CD1c-positive myeloid dendritic cell (primary cell): ENCODE results near the gene TSPAN17.
A peak's percentile ranks its signal among the peaks of the same experiment; 100 is the strongest.
"Not testable (repeated sequence)": the region's sequence is repeated elsewhere in the genome, so short reads cannot be mapped to it uniquely, and the experiment has no call there.

Source experiments
- DNase-seq: peaks from one replicate; pipeline ENCODE4 v3.0.0-alpha.2; 2016; ENCODE audit errors: extremely low spot score

The TSPAN17 gene

DNA sequence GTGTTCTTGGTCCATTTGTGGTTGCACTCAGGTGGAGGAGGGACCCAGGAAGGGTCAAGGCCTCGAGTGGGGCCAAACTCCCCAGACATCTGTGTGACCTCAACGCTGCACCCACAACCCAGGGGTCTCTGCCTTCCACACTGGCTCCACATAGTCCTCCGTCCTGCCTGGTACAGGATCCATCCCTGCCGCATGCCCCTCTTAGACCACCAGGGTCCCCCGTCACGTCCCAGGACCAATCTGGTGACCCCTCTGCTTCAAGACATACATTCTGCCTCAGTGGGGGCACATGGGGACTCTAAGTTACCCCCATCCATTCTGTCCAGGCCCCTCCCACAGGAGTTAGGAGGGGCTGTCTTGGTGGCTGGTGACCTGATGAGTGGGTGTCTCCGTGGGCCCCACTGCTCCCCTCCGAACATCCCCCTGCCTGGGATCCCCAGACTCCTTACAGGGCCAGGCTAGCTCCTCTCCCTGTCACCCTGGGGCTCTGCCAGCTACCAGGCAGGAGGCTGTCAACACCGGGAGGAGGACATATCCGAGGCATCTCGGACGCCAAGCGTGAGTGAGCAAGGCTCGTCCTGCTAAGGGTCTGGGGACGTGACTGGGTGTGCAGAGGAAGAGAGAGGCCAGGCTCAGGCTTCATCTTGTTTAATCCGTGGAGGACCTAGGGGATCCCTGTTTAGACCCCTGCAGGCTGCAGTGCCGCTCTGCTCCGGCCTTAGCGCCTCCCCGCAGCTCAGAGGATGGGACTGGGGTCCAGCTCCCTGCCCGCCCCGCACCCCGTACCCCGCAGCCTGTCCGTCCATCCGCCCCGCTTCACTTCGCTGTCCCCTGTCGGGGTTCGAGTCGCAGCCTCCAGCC is 32.3 kb downstream of the TSPAN17 start:
- no peak for DNase-seq

- no peak for DNase-seq
Measured at GRCh38 chr5:176680226-176680563, 32.9 kb downstream of the TSPAN17 start.

GRCh38 chr5:176682016-176682531 is 34.8 kb downstream of the TSPAN17 start:
- no peak for DNase-seq

- no peak for DNase-seq
Measured at GRCh38 chr5:176685010-176685409, 37.7 kb downstream of the TSPAN17 start.

- no peak for DNase-seq
Measured at GRCh38 chr5:176687247-176687646, 40.0 kb downstream of the TSPAN17 start.

GRCh38 chr5:176687881-176688280 is 40.6 kb downstream of the TSPAN17 start:
- DNase-seq, result no peak

- DNase-seq, result no peak
Measured at GRCh38 chr5:176690911-176691310, 43.6 kb downstream of the TSPAN17 start.

GRCh38 chr5:176691524-176691923 is 44.2 kb downstream of the TSPAN17 start:
- no peak for DNase-seq

DNA sequence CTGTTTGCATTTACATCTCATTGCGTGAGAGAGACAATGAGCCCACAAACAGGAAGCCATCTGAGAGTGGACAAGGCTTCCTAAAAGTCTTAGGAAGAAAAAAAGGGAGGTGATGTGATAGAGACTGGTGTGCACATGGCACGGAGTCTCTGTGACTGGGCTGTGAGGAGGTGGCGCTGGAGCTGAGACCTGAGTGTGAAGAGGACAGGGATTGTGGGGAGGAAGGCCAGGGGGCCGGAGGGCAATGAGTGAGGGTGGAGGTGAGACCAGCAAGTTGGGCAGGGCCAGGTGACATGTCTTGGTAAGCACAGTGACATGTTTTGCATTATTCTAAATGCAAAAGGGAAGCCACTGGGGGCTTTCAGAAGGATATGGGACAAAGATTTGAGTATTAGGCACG is 45.0 kb downstream of the TSPAN17 start:
- no peak for DNase-seq

GRCh38 chr5:176692839-176693476 is 45.7 kb downstream of the TSPAN17 start:
- no peak for DNase-seq

DNA sequence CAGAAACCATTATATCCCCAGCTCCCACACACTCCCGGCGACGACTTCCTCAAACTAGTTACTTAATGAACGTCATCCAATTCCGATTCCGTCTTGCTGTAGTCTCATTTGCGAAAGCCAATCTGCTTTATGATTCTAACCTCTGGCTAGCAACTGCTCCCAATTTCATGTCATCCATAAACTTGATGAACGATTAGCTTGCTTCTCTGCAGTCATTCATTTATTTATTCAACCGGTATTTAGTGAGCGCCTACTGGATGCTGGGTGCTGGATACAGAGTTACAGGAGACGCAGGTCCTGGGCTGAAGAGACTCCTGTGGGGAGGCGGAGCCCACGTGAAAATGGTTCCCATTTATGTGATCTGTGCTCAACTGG is 46.2 kb downstream of the TSPAN17 start:
- DNase-seq, result peak; percentile 81

- no peak for DNase-seq
Measured at GRCh38 chr5:176694146-176694545, 46.9 kb downstream of the TSPAN17 start.

- DNase-seq, result no peak
Measured at GRCh38 chr5:176694631-176695030, 47.3 kb downstream of the TSPAN17 start.

GRCh38 chr5:176695073-176695472 is 47.8 kb downstream of the TSPAN17 start:
- no peak for DNase-seq

GRCh38 chr5:176697267-176697933 is 50.1 kb downstream of the TSPAN17 start:
- no peak for DNase-seq

DNA sequence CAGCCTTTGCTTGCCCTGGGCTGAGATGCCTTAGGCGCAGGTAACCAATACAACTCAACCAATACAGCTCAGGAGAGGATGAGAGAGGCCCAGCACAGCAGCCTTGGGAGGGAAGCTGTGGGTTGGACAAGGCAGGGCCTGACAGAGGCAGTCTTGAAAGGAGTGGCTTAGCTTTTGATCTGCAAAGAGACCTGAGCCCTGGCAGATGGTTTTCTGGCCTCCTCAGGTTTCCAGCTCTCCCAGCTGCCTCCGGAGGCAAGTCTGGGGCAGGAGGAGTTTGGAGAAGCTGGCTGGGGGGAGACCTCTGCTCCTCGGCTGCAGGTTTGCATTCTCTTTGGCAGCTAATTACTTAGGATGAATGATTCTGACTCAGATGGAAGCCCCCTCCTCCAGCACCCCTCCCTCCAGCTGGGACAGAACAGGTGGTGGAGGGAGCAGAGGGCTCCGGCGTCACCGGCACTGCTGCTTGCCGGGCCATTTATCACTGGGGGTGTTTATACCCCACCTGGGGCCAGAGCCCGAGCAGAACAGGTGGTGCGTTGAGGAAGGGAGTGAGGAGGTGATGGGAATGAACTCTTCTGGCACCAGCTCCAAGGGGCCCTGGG is 50.8 kb downstream of the TSPAN17 start:
- no peak for DNase-seq

DNA sequence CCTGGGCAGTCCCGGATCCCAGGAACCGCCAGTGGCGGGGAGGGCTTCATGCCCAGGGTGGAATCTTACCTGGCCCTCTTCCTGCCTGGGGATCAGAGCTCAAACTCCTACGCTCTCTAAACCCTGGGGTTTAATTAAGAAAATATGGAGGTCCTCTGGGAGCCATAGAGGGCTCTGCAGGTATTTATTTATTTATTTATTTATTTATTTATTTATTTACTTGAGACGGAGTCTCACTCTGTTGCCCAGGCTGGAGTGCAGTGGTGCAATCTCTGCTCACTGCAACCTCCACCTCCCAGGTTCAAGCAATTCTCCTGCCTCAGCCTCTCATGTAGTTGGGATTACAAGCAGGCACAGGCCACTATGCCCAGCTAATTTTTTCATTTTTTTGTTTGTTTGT is 52.2 kb downstream of the TSPAN17 start:
- DNase-seq, result not testable (repeated sequence)

GRCh38 chr5:176700239-176700847 is 53.1 kb downstream of the TSPAN17 start:
- DNase-seq, result peak; percentile 9

- no peak for DNase-seq
Measured at GRCh38 chr5:176702671-176703641, 55.7 kb downstream of the TSPAN17 start.

DNA sequence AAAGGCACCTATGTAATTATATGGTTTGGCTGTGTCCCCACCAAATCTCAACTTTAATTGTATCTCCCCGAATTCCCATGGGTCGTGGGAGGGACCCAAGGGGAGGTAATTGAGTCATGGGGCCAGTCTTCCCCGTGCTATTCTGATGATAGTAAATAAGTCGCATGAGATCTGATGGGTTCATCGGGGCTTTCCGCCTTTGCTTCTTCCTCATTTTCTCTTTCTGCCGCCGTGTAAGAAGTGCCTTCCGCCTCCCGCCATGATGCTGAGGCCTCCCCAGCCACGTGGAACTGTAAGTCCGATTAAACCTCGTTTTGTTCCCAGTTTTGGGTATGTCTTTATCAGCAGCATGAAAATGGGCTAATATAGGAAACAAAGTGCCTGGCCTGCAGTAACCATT is 56.6 kb downstream of the TSPAN17 start:
- no peak for DNase-seq

DNA sequence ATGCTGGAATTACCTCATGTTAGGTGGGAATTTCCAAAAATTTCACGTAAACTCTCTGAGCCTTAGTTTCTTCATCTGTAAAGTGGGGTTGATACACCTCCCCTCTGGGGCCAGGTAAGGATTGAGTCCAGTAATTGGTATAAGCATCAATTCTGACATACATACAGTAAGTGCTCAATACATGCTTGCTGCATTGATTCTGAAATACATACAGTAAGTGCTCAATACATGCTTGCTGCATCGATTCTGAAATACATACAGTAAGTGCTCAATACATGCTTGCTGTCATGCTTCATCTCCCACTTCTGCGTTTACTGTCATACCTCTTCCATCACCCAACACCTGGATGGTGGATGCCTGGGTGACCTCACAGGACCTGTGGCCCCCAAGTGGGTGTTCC is 57.1 kb downstream of the TSPAN17 start:
- no peak for DNase-seq
